Activated T-cell treated with anti-CD3 and anti-CD28 coated beads for 24 hours (primary cell): Measurements from ENCODE around the gene RNF157.

Source experiments
- DNase-seq: peaks from one replicate; pipeline ENCODE4 v3.0.0-alpha.2; 2020; ENCODE audit warnings: low read depth

Gene RNF157

DNA sequence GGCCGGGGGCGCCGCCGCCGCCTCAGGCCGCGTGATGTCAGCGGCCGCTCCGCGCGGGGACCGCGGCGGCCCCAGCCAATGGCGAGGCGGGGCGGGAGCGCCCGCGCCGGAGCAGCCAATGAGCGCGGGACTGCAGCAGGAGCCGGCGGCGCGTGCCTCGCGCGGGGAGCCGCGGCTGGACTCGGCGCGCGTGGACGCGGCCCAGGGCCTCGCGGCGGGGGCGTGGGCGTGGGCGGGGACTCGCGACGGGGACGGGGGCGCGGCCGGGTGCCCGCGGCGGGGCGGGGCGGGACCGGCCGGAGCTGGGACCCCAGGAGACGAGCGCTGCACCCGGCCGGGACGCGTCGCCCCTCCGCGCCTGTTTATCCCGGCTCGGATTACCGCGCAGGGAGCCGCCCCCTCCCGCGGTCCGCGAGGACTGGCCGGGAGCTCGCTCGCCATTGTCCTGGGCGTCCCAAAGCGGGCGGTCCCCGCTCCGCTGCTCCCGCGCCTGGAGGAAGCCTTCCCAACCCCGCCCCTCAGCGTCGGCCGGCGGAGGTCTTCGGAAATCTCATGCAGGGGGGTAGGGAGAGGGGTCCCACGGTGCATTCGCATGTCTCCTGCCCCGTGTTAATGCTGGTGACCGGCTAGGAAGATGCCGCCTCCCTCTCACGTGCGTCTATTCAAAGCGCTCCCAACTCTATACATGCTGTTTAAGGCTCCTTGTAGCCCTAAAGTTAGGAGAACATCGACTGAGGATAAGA is at the start of gene RNF157:
RNF157 (minus strand) TSS at position 33 of the 743 bp plus-strand sequence. CDS start 253 bp downstream, outside the sequence.
- peak; percentile 50 for DNase-seq

DNA sequence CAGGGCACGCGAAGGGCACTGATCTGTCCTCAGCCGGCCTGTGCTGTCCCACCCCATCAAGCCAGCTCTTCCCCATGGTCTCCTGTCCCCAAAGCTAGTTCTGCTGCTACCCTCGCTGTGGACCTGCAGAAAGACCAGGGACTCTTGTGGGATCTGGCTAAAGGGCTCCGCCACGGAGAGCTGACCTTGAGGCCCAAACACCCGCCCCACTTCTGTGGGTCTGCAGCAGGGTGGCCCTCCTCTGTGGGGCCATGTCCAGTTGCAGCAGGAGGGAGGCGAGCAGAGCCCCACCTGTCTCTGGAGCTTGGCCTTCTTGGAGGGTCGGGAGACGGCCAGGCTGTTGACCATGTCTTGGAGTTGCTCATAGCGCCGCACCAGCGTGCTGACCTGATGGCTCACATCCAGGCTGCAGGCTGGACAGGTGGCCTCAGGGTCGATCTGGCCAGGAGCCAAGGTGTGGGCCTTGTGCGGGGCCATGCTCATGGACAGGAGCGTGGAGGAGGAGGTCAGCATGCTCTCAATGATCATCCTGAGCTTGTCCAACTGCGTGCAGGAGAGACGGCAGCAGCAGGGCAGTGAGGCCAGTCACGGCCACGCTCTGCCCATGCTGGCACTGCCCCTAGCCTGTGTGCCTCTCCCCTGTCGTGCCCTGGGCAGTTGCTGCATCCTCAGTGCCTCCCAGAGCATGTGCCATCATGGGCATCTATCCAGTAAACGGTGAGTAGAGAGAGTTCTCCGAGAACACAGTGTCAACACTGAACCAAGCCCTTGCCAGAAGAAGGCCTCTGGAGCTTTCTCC is 41.5 kb upstream of the RNF157 start:
- DNase-seq = no peak

DNA sequence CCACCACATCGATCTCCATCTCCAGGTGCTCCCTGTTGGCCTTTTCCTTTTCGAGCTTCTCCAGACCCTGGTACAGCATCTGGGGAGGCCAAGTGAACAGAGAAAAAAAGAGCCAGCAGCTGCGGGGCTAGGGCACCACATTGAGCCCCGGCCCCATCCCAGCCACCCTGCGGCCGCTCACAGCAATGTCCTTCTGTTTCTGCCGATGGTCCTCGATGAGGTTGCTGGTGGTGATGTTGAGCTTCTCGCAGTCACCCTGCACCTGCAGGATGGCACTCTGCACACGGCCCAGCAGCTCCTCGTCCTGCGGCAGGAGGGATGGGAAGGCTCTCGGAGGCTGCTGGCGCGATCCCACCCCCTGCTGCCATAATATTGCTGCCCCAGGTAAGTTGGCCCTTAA is 40.4 kb upstream of the RNF157 start:
- no peak for DNase-seq

DNA sequence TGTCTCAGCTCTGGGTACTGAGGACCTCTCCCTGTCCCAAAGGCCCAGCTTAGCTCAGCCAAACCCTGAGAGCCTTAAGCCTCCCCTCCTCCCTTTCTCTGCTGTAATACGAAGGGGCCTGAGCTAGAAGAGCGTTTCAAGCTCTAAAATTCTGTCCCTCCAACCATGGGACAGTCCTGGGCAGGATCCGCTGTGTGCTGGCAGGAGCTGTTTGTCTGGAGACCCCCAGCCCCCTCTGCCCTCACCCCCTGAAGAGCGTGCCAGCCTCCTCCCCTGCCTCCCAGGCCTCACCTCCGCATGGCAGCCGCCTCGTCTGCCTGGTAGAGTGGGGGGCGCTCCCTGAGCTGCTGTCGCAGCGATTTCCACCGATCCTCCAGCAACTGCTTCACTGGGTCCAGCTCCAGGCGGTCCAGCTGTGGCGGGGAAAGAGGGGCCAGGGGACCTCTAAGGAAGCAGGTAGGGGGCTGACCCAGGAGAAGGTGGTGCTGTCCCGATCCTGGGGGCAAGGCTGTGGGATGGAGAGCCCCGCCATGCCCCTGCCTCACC is 39.5 kb upstream of the RNF157 start:
- no peak for DNase-seq

DNA sequence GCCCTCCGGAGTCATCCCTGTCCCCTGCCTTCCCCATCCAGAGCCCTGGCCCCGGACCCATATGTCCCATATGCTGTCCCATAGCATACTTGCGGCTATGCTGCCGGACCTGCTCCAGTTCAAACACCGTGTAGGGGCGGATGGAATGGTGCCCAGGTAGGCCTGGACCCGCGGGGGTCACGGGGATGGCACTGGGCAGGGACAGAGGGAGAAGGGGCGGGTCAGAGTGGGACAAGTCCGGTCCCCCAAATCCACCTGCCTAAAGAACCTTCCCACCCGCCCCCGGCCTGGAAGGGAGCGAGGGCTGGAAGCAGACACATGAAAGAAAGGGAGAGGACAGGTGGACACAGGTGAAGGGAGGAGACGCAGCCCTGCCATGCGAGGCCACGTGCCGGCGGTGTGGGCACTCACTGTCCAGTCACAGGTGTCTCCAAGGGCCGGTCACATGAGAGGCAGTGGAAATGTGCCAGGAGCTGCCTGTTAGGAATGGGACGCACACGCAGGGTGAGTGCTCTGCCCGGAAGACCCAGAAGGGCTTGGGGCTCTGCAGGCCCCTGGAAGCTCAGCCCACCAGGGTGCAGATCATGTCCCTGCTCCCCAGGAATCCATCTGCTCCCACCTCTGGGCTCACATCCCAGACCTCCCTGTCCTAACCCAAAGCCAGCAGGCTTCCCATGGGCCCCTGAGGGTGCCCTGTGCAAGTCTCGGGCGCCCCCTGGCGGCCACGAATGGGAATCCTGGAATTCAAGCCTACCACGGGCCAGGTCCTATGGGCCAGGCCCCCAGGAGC is 38.9 kb upstream of the RNF157 start:
- peak; percentile 78 for DNase-seq

DNA sequence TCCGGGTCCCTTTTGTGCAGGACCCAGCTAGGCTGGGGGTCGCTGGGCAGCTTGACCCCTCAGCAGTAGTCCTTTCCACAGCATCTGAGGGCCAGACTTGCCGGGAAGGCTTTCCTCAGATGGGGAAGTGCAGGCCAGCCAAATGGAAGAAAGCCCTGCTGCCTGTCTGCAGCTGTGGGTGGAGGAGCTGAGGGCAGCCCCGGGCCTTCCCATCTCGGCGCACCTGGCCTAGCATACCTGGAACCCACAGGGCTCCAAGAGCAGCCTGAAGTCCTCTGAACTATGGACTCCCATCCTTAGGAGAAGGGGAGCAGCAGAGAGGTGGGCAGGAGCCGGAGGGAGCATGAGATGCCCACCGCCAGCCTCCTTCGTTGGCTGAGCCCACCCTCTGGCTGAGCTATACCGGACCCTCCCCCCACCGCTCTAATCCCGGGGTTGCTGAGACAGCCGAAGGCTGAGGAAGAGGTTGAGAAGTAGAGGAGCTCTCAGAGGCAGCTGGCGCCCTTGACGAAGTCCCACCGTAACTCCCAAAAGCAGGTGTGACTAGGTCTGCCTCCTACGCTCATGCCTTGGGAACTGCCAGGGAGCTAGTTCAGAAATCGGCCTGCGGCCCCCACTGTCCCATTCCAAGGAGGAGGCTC is 38.1 kb upstream of the RNF157 start:
- DNase-seq = no peak

DNA sequence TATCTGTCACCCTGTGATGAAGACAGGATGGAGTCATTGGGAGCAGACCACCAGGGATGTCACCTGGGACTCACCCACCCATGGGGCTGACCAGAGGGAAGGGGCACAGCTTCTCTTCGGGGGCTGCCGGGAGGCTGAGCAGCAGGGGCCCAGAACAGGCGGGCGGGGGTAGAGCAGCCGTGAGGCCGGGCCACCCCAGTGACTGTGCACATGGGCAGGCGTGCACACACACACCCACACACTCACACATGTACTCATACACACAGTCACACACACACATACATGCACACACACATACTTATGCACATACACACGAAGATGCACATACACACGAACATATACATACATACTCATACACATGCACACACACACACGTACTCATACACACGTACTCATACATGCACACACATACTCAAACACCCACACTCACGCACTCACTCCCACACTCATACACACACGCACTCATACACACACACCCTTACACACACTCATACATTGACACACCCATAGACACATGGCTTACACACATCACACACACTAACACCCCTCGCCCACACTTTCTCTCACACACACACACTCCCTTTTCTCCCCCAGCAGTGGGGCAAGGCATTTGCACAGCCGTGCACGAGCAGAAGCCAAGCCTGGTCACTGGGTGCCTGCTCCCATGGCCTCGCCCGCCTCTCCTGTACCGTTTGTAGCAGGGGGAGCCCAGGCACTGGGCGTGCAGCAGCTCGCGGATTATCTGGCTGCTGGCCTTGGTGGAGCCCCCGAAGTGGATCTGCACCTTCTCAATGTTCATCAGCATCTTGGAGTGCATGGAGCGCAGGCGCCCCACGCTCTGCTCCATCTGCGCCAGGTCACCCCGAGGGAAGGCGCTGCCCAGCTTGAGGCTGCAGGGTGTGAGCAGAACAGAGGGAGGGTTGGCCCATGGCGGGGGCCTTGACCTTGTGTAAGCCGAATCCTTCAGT is 37.3 kb upstream of the RNF157 start:
- no peak for DNase-seq

DNA sequence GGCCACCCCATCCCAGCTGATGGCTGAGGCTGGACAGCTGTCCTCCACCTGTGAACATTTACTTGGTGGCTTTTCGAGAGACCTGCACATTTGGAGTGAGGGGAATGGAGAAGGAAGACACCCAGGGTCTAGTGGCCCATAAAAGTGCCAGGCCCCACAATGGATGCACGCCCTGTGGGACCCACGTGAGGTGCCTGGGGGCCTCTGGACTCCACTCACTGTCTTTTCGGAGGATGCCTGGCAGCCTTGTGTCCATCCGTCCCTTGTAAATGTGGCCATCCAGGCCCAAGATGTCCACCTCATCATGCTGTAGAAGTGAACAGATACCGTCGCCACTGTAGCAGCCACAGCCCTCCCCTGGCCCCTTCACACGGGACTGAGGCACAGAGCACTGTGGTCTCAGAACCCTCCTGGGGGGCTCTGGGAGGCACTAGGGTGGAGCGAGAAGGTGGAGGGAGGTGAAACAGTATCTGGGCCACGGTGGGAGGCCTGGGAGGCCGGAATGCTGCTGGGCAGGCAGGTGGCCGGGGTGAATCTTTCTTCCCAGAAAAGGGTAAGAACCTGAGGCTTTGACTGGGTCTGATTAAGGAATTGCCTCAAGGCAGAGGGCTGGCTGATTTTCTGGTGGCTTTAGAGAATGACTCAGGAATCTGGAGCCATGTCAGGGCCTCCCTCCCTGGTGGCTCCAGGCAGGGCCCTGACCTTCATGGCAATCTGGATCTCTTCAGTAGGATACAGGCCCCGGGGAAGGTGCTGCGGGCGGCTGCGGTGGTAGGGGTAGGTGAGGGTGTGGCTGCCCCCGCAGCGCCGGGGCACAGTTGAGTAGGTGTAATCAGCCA is 36.4 kb upstream of the RNF157 start:
- no peak for DNase-seq

DNA sequence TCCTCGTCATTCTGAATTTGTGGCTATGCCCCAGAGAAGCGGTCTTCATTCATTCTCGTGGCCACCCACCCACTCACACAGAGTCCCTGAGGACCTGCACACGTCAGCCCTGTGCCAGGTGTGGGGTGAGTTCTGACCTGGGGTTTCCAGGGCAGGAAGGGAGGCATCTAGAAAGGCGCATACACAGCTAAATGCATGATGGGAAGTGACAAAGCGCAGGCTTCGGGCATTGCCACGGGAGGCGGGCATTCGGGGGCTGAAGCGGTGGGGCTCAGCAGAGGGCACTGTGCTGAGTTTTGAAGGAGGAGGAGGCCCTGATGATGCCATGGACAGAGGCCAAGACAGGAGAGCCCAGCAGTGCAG is 35.8 kb upstream of the RNF157 start:
- no peak for DNase-seq

DNA sequence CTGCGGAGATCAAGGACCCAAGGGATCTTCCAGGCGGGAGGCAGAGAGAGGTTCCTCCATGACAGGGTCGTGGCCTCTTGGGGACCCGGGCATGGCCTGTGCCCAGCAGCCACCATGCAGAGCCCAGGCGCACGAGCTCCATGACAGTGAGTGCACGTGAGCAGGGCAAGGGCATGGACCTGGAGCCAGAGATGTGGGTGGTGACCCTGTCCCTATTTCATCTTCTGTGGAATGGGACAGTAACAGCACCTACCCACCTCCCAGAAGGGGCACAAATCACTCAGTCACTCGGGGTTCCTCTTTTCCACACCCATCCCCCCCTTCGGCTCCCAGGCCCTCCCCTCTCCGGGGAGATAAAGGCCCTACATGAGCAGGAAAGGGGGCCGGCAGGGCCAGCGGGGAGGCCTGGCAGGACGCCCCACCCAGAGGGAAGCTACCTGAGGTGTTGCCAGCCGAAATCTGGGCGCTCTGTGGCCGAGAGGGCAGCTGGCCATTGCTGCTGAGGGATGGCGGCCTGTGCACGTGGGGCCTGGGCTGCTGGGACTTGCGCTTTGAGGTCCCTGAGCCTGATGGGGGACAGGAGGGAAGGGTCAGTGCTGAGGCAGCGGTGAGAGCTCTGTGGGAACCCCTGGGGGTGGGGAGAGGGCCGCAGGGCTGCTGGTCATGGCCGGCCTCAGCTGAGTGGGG is 35.2 kb upstream of the RNF157 start:
- DNase-seq = no peak

DNA sequence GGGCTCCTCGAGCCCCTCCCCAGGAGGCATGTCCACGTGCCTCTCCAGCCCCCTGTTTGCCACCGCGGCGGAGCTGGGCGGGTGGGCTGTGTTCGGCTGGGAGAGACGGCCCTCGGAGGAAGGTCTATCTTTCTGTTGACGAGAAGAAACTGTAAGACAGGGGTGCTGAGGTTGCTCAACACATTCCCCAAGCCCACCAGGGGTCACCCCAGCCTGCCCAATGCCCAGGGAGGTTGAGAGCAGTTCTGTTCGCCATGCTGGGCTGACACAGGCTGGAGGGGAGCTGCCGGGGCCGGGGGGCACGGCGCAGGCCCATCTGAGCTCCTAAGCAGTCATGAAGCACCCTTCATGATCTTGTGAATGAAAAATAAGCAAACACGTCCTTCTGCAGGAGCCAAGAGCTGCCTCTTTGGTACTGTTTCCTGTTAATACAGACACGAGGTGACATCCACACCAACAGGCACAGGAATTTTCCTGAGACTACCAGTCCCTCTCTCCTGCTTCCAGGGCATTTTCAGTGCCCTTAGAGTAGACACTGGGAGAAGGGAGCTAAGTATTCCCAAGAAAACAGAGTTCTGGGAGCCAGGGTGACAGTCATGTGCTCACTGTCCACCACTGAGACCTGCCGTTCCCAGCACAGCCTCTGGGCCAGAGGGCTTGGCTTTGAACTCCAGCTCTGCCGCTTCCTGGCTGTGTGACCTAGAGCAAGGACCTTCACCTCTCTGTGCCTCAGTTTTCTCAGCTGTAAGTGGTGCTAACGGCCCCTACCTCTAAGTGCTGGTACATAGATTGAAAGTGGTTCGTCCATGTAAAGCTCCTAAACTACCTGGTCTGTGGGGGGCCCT is 34.0 kb upstream of the RNF157 start:
- DNase-seq = no peak

DNA sequence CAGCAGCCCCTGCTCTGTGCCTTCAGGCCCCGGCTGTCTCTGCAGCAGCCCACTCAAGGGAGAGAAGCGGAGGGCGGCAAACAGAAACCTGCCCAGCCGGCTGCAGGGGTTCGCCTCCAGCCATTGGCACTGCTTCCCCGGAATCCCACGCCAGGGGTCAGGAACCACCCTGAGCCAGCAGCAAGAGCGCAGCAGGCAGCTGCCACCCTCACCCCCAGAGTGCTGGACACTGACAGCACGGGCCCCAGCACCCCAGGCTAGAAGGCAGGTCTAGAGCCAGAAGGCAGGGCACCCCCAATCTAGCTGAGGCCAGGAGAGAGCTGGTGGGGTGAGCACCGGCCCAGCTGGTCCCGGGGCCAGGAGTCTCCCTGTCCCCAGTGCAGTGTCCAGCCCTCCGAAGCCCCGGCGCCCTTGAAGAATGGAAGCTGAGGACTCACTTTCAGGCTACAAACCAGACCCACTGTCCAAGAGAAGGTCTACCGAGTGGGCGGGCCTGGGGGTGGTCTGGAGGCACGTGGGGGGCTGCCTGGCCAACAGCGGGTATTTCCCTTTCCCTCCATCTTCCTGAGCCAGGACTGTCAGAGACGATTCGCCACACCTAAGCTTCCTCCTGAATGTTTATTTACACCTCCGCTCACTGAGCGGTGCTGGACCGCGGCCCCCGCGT is 33.3 kb upstream of the RNF157 start:
- DNase-seq = no peak

DNA sequence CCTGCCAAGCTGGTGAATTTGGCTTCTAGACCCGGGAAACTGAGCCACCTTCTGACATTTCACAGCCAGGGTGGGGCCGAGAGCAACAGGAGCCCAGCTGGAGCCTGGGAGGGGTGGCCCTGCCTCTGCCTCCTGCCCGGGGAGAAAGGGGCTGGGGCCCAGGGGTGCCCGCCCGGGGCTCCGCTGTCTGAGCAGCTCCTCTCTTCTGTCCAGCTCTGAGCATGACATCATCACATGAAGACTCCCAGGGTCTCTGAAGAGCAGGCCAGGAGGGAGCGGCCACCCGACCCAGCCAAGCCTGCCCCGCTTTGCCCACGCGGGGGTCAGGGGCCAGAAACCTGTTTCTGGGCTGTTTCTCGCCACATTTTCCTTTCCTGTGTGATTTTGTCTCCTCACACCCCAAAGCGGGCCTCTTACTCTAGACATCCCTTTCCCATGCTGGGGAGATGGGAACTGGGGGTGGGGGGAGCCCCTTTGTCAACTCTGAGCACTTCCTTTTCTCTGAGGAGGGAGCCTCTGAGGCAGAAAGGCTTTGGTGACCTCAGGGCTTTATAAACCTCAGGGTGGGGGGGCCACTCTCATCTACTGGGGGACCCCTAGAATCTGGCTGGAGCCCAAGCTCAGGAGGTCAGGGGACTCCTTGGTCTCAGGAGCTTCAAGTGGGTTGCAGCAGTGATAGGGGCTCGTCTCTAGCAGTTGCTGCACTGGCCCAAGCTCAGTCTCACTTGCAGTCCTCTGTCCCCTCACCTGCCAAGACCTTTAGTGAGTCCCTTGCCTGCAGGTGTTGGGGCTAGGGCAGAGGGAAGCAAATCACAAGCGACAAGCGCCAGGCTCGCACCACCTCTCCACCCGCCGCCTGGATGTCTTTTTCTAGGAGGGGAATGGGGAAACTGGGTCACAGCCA is 32.5 kb upstream of the RNF157 start:
- DNase-seq = peak; percentile 66

DNA sequence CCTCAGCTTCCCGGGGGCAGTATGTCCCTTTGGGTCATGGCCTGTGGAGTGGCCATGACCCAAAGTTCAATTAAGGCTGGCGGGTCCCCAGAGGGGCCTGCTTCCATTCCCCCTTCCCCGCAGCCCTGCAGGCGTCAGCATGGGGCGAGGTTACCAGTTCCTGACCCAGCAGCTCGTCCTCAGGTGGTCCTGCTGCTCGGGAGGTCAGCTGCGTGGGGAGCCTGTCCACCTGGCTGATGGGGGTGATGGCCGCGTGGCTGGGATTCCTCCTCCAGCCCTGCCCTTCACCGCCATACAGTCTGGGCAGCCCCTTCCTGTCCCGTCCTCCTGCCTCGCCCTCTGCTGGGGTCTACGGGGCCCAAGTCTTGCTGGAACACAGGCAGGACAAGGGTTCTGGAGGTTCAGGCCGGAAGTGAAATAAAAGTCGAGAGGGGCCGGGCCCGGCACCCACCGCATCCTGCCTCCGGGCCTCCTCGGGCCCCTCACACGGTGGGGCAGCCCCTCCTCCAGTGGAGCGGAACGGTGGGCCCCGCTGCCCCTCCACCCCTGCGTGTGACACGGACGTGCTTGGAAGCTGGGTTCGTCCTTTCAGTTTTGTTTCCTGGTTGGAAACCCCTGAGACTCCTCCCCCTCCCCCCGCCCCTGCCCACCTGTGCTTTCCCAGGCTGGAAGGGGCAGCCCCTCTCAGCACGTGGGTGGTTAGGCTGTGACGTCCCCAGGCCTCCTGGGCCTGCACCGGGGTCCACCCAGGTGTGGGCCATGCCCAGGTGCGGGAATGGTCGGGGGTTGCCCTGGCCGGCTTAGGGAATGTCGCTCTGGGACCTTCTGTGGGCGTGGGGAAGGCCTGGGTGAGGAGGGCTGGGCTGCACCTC is 31.6 kb upstream of the RNF157 start:
- DNase-seq = peak; percentile 84
